Prostate gland (tissue), 2 donors: ENCODE data around the gene NUDT2. TPM values are rescaled to one million over a fixed set of nuclear protein-coding genes. Genes with fewer than 3 reads are reported as not detected.
A peak's percentile ranks its signal among the peaks of the same experiment; 100 is the strongest.

Experiments used
- DNase-seq: peaks from one replicate; pipeline ENCODE4 v3.0.0-alpha.2; 2019; ENCODE audit warnings: low spot score
- H3K27ac ChIP-seq, 2 donors: fragments of 200-600 bp; sonication (generic); 2 replicates each; pipeline ENCODE4 v1.5.1; 2017 to 2019
- H3K27me3 ChIP-seq: fragments of 200-600 bp; sonication (generic); replicated peaks from 2 replicates; pipeline ENCODE4 v1.5.1; 2019; ENCODE audit not compliant: insufficient read depth
- H3K36me3 ChIP-seq, 2 donors: fragments of 200-600 bp; sonication (generic); 1 replicate in 1 of 2; 2 replicates in 1 of 2; pipeline versions ENCODE4 v1.5.1 to v1.8.1; 2017 to 2019
- H3K4me1 ChIP-seq: fragments of 200-600 bp; sonication (generic); replicated peaks from 2 replicates; pipeline ENCODE4 v1.5.1; 2019
- H3K4me3 ChIP-seq, 2 donors: fragments of 200-600 bp; sonication (generic); 2 replicates each; pipeline ENCODE4 v1.5.1; 2017 to 2019
- H3K9me3 ChIP-seq: fragments of 200-600 bp; sonication (generic); 2 replicates; pipeline ENCODE4 v1.5.1; 2017
- CTCF ChIP-seq, 4 experiments: fragments of 200-600 bp in 2 of 4; fragments of 450-650 bp in 2 of 4; sonication (generic) in 2 of 4; IDR thresholded peaks; 1 replicate in 3 of 4; 2 replicates in 1 of 4; pipeline ENCODE4 v1.5.1; 2016 to 2019; ENCODE audit warnings: antibody characterized with exemption in 4 of 4, mild to moderate bottlenecking in 2 of 4, moderate library complexity in 2 of 4
- POLR2A ChIP-seq: fragments of 450-650 bp; IDR thresholded peaks from one replicate; pipeline ENCODE4 v1.6.1; 2016; ENCODE audit warnings: antibody characterized with exemption, mild to moderate bottlenecking
- POLR2AphosphoS5 ChIP-seq: sonication (generic); formaldehyde crosslinking; IDR thresholded peaks from one replicate; pipeline ENCODE4 v1.6.1; 2017; ENCODE audit warnings: antibody characterized with exemption
- WGBS: methylation state at CpG from one replicate; pipeline ENCODE4 v1.1.5; 2018; 5-methylcytosine and 5-hydroxymethylcytosine counted together
- intact Hi-C: fragments of 100-400 bp; cut with DNase I; formaldehyde crosslinking; loops from one replicate; pipeline ENCODE4 v1.14.2; 2022
- total RNA-seq, 2 donors: library from RNA; depleted of rRNA; stranded (reverse); fragments of >200 nt; gene quantifications; one replicate each; pipeline ENCODE4 v1.1.0, GENCODE V29; 2016

Gene NUDT2
- total RNA-seq, 2 donors from 2014 or later: 18.0 to 45.8 TPM

GRCh38 chr9:34341659-34342295, 12.4 kb downstream of the NUDT2 start:
- TF ChIP-seq POLR2AphosphoS5 (no peak), CTCF (IDR thresholded peaks at IDR 0.05) (no peak), POLR2A (no peak)
- Histone ChIP-seq H3K9me3 (no peaks in the 10 kb centered on the region), H3K4me1 (no peaks in the 10 kb centered on the region), H3K27ac (no peak overlapping the region), H3K4me3 (no peak overlapping the region), H3K36me3 (peaks cover 0 to 3% of the 10 kb centered on the region in 2 donors), H3K27me3 (no peaks in the 10 kb centered on the region)
- 89% methylated on average over 6 of the region's 7 CpGs for WGBS
- intact Hi-C loops: no loop called here
- no peak for DNase-seq

- no peak for DNase-seq
- H3K4me1 ChIP-seq: no peaks in the 10 kb centered on the region
- peak overlapping the region; percentile 24 to 45 for H3K27ac ChIP-seq
- TF ChIP-seq CTCF (IDR thresholded peaks at IDR 0.05) (no peak), POLR2A (no peak), POLR2AphosphoS5 (no peak)
- no peaks in the 10 kb centered on the region for H3K27me3 ChIP-seq
- peaks cover 0 to 3% of the 10 kb centered on the region in 2 donors for H3K36me3 ChIP-seq
- H3K9me3 ChIP-seq: no peaks in the 10 kb centered on the region
- intact Hi-C loops: no loop called here
- H3K4me3 ChIP-seq: no peak overlapping the region
- WGBS: 71% methylated on average over 5 of the region's 5 CpGs
Measured at GRCh38 chr9:34343090-34343489, 13.7 kb downstream of the NUDT2 start.

- TF ChIP-seq POLR2AphosphoS5 (no peak), CTCF (IDR thresholded peaks at IDR 0.05) (no peak), POLR2A (no peak)
Measured at GRCh38 chr9:34343605-34344004, 14.2 kb downstream of the NUDT2 start.

GRCh38 chr9:34346873-34347799, 17.8 kb downstream of the NUDT2 start:
- 86% methylated on average over 15 of the region's 15 CpGs for WGBS
- peaks cover 0 to 3% of the 10 kb centered on the region in 2 donors for H3K36me3 ChIP-seq
- H3K4me3 ChIP-seq: no peak overlapping the region
- H3K4me1 ChIP-seq: no peaks in the 10 kb centered on the region
- no peak for TF ChIP-seq CTCF (IDR thresholded peaks at IDR 0.05)
- TF ChIP-seq POLR2A: no peak
- TF ChIP-seq POLR2AphosphoS5: no peak
- no peak for DNase-seq
- no peaks in the 10 kb centered on the region for H3K9me3 ChIP-seq
- intact Hi-C loops: no loop called here
- no peaks in the 10 kb centered on the region for H3K27me3 ChIP-seq
- H3K27ac ChIP-seq: no peak overlapping the region

More at GRCh38 chr9:34343605-34344004, 14.2 kb downstream of the NUDT2 start:
- peaks cover 0 to 3% of the 10 kb centered on the region in 2 donors for H3K36me3 ChIP-seq
- intact Hi-C loops: no loop called here
- WGBS: 38% methylated on average over 1 of the region's 1 CpG
- DNase-seq: no peak
- H3K27me3 ChIP-seq: no peaks in the 10 kb centered on the region
- H3K9me3 ChIP-seq: no peaks in the 10 kb centered on the region
- H3K4me3 ChIP-seq: no peak overlapping the region
- peak overlapping the region in 1 of 2 donors; percentile 24 for H3K27ac ChIP-seq
- no peaks in the 10 kb centered on the region for H3K4me1 ChIP-seq
